NAMALWA (cell line): Measurements from ENCODE around the gene FADS6.

ENCODE experiments used
- DNase-seq: peaks from one replicate; pipeline ENCODE4 v3.0.0-alpha.2; 2015; ENCODE audit warnings: low spot score

Gene FADS6

GRCh38 chr17:74853669-74854068 lies 39.8 kb downstream of the FADS6 start:
- DNase-seq = no peak

GRCh38 chr17:74853048-74853397 lies 40.4 kb downstream of the FADS6 start:
- no peak for DNase-seq

GRCh38 chr17:74852237-74853047 lies 41.0 kb downstream of the FADS6 start:
- peak; percentile 79 for DNase-seq

GRCh38 chr17:74851612-74852236 lies 41.7 kb downstream of the FADS6 start:
- no peak for DNase-seq

GRCh38 chr17:74850914-74851313 lies 42.5 kb downstream of the FADS6 start:
- DNase-seq = no peak

GRCh38 chr17:74850310-74850709 lies 43.1 kb downstream of the FADS6 start:
- no peak for DNase-seq

GRCh38 chr17:74848656-74849399 lies 44.6 kb downstream of the FADS6 start:
- DNase-seq = no peak

- DNase-seq = no peak
These were observed 46.8 kb downstream of the FADS6 start for GRCh38 chr17:74846621-74847020.

- DNase-seq = no peak
These were observed 50.1 kb downstream of the FADS6 start for GRCh38 chr17:74843352-74843627.

- DNase-seq = no peak
These were observed 50.7 kb downstream of the FADS6 start for GRCh38 chr17:74842599-74843351.

- DNase-seq = no peak
These were observed 51.3 kb downstream of the FADS6 start for GRCh38 chr17:74842146-74842598.

- peak; percentile 39 for DNase-seq
These were observed 52.3 kb downstream of the FADS6 start for GRCh38 chr17:74840989-74841666.

- DNase-seq = no peak
These were observed 53.2 kb downstream of the FADS6 start for GRCh38 chr17:74839990-74840852.

GRCh38 chr17:74838274-74838673 lies 55.2 kb downstream of the FADS6 start:
- no peak for DNase-seq

- no peak for DNase-seq
These were observed 56.6 kb downstream of the FADS6 start for GRCh38 chr17:74836691-74837467.

- DNase-seq = no peak
These were observed 57.2 kb downstream of the FADS6 start for GRCh38 chr17:74836191-74836590.

GRCh38 chr17:74833501-74834377 lies 59.7 kb downstream of the FADS6 start:
- peak; percentile 69 for DNase-seq

- peak; percentile 66 for DNase-seq
These were observed 61.0 kb downstream of the FADS6 start for GRCh38 chr17:74832421-74832820.
